B cell (primary cell): ENCODE results near the gene COBL.

Source experiments
- CTCF ChIP-seq: fragments of 200-600 bp; IDR thresholded peaks from one replicate; pipeline ENCODE4 v1.8.0; 2022; ENCODE audit warnings: antibody characterized with exemption, mild to moderate bottlenecking
- EZH2 ChIP-seq: IDR thresholded peaks from 2 replicates; pipeline ENCODE4 v1.6.1; 2012; ENCODE audit warnings: borderline replicate concordance, low read depth, mild to moderate bottlenecking, moderate library complexity, low read length; ENCODE audit not compliant: insufficient read depth, poor library complexity, severe bottlenecking

- no peak for TF ChIP-seq CTCF
- TF ChIP-seq EZH2, result no peak
Observed at GRCh38 chr7:51108134-51108533, 208.5 kb downstream of the COBL start.
